Colon (tissue), 2 donors: Measurements from ENCODE around the gene FGFRL1.
"Not testable (repeated sequence)": the region's sequence is repeated elsewhere in the genome, so short reads cannot be mapped to it uniquely, and the experiment has no call there.

Experiments
- FAIRE-seq: peaks from 2 replicates; lab custom pipeline; 2012; peaks lifted over from hg19 to GRCh38; lab: Jason Lieb, UNC
- donor health status: control.
- donor health status: control.

Gene FGFRL1

DNA sequence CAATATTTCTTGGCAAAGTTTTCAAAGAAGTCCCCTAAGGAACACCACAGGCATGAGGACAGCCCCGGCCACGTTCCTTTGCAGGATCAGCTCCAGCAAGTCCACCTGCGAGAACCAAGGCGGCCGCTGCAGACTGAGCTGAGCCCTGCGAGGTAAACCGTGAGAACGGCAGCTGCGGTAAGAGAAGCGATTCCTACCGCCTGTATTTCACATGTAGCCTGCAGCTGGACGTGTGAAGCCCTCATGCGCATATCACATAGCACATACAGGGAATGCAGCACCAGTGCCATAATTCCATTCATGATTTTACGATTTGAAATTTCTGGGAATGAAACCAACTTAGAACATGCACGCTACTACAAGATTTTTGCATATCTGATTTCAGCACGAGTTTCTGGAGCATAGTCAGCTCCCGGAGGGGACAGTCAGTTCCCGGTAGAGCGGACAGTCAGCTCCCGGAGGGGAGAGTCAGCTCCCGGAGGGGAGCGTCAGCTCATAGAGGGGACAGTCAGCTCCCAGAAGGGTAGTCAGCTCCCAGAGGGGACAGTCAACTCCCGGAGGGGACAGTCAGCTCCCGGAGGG is 41.7 kb downstream of the FGFRL1 start:
- no peak for FAIRE-seq

DNA sequence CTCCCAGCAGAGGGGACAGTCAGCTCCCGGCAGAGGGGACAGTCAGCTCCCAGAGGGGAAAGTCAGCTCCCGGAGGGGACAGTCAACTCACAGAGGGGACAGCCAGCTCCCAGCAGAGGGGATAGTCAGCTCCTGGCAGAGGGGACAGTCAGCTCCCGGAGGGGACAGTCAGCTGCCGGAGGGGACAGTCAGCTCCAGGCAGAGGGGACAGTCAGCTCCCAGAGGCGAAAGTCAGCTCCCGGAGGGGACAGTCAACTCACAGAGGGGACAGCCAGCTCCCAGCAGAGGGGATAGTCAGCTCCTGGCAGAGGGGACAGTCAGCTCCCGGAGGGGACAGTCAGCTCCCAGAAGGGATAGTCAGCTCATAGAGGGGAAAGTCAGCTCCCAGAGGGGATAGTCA is 42.5 kb downstream of the FGFRL1 start:
- FAIRE-seq = not testable (repeated sequence)

DNA sequence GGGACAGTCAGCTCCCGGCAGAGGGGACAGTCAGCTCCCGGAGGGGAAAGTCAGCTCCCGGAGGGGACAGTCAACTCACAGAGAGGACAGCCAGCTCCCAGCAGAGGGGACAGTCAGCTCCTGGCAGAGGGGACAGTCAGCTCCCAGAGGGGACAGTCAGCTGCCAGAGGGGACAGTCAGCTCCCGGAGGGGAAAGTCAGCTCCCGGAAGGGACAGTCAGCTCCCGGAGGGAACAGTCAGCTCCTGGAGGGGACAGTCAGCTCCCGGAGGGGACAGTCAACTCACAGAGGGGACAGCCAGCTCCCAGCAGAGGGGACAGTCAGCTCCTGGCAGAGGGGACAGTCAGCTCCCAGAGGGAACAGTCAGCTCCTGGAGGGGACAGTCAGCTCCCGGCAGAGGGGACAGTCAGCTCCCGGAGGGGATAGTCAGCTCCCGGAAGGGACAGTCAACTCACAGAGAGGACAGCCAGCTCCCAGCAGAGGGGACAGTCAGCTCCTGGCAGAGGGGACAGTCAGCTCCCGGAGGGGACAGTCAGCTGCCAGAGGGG is 43.3 kb downstream of the FGFRL1 start:
- not testable (repeated sequence) for FAIRE-seq

DNA sequence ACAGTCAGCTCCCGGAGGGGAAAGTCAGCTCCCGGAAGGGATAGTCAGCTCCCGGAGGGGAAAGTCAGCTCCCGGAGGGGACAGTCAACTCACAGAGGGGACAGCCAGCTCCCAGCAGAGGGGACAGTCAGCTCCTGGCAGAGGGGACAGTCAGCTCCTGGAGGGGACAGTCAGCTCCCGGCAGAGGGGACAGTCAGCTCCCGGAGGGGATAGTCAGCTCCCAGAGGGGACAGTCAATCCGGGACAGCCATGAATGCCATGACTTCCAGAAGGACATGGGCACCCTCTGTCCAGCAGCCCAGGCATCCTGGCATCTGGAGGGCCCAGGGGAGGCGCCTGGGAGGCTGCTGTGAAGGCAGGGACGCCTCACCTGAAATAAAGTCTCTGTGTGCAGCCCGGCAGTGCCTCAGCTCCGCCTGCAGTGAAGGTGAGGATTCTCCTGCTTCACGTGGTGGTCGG is 43.8 kb downstream of the FGFRL1 start:
- not testable (repeated sequence) for FAIRE-seq

DNA sequence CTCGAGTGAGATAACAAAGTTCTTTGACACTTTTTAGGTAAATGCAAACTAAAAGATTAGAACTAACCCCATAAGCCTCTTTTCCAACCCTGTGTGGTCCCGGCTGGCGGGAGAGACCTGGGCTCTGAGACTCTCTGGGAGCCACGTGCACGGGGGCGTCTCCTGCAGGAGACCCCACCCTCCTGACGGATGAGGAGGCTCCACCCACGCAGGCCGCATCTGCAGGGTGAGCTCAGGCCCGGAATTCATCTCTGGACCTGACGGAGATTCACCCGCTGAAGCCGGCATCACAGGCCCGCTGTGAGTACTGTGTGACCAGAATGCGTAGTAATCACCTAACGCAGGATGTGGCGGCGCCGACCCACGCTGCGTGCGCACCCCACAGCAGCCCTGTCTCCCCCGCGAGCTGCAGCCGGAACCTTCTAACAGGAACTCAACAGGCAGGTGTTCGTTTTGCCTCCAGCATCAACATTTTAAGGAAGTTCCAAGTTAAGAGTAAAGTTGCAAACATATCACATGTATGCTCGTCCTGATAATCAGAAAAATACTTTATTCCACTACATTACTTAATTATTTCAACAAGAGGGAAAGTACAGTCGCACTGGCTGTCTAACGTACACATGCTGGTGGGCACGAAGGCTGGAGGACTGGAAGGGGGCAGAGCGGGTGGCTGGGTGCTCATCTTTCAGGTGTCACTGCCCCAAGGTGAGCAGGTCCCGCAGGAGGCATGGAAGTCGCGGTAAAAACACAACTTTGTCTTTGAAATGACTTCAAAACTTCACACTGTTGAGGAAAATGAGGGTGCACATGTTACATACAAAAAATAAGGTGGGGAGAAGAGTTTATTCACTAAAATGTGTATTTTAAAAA is 44.5 kb downstream of the FGFRL1 start:
- no peak for FAIRE-seq

DNA sequence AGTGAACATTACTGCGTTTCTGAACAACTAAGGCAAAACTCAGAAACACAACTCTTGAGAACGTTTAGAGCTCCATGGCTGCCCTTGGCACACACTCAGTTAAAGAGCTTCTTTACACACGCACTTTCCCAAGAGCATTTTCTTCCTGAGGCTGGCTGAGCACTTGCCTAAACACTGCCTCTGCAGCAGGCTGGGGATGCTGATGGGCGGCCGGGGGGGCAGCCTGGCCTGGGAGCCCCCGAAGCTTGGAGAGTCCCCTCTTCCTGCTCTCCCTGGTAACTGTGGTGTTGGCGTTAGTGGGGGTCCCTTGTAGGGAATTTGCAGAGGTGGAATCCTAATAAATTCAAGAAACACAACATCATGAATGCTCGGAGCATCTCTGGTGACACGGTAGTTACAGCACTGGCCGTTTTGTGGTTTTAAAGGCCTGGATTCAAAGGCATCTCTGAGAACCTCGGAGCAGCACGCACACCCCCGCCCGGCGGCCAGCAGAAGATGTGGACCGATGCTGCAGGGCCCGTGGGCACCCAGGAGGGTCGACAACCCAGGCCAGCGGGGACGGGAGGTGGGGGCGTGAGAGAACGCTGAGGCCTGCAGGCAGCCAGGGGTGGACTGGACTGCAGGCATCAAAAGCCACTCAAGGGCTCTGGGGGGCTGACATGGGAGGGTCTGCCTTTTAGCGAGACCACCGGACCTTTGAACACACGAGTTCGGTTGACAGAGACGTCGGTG is 45.4 kb downstream of the FGFRL1 start:
- FAIRE-seq = no peak

DNA sequence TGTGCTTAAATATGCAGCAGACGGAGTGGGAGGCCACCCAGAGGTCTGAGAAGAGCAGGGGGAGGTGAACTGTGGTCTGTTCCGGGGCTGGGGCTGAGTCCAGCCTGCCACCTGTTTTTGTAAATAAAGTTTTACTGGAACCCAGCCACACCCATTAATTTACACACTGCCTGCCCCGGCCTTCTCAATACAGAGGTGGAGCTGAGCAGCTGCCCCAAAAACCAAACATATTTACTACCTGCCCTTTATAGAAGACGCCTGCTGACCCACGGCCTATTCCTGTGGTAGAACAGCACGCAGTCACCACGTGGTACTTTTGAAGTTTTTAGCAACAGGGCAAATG is 45.9 kb downstream of the FGFRL1 start:
- FAIRE-seq = no peak

DNA sequence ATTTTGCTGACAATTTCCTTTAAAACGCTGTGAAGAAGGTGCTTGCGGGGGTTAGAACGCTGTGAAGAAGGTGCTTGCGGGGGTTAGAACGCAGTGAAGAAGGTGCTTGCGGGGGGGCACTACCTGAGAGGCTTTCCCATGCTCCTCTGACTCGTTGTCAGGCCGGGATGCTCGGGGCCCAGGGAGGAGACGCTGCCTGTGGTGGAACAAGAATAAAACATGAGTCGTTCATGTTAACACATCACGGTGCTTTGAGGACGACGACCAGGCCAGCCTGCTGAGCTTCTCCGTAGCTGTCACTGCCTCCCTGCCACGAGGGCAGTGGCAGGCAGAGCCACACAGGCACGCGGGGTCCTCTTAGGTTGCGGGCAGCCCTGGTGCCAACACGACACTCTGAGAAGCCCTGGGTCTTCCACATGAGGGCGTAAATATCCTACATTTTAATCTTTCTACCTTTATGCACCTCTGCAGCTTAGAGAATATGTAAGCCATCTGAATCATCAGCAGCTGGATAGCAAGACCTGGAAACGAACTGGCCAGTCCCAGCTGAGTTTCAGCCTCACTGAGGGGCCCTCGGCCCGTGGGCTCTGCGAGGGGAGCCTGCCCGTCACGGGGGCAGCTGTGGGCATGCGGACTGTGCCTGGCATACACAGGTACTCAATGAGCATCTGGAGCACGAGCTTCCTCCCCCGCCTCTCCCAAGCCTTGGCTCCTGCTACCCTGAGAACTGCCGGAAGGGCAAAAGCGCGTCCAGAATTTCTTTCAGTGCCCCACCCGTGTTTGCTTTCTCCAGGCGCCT is 47.0 kb downstream of the FGFRL1 start:
- FAIRE-seq = no peak

DNA sequence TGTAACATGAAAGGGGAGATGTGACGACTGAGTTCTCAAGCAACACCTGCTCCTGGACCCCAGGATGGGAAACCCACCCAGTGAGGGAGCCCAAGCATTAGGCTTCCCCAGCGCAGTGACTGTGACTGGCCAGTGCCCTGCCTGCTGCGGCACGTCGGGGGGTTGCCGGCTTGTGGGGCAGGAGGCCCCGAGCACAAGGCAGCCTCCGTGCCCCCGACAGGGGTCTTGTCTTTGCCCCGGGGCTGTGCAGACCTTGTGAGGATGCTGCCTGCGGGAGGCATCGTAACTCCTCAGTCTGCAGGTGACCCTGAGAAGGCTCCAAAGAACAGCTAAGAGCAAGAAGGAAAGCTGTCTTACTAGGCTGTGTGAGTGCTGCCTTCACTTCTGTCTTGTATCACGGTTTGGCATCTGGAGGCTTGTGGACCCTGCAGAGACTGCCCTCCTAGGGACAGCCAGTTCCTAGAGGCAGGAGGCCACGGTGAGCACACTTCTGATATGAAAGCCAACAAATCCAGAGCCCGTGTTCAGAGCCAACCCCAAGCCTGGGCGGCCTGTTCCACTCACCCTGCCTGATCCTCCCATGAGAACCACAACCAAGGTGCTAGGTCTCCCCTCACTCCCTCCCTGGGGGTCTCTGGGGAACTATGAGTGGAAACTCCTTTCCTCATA is 47.7 kb downstream of the FGFRL1 start:
- no peak for FAIRE-seq

DNA sequence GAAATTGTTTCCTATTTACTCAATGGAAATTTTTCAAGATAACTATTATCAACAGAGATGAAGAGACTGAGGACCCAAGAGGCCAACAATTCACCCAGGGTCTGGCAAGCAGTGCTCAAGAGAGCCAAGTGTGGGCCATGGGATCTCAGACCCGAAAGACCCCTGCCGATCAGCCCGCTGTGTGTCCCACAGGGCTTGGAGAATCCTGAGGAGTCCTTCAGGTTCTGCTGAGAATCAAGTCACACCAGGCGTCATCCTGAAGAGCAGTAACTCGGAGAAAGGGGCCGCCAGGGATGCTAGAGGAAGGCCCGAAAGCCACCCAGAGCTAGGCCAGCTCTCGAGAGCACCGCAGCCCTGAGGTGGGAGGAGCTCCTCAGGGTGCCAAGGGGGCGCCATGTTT is 48.7 kb downstream of the FGFRL1 start:
- no peak for FAIRE-seq

DNA sequence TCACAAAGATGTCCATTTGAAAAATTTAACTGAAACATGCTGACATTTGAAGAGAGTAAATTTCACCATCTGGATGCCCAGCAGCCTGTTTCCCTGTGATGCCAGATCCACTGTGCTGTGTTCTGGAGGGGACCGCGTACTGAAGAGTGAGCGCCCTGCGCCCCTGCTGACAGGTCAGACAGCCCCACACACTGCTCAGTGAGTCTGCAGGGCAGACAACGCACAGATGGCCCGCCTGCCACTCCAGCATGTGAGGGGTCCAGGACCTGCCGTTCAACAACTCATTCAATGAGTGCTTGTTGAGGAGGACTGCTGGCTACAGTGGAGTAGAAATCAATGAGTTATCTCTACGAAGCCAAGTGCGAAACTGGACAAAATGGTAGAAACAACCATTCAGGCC is 49.2 kb downstream of the FGFRL1 start:
- FAIRE-seq = no peak

DNA sequence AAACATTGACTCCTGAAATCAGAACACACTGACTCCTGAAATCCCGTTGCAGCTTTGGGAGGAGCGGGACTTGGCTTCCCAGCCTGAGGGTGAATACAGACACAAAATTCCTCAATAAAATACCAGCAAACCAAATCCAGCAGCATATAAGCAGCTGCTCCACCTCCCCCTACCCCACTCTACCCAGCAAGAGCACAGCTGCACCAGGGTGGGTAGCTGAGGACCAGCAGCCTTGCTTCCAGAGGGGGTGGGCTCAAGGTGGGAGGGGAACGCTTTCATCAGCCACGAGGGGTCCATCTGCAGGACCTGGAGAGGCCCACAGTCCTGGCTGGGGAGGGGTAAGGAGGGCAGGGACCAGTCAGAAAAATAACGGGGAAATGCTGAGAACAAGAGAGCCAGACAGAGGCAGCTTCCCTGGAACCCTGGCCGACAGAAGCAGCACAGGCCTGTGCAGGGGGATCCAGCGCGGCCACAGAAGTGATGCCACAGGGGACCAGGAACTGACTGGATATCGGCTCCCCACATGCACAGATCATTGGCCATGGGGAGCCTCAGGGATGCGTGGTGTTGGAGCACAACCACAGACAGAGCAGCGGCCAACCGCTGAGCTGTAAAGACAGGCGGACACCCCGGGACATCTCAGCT is 49.8 kb downstream of the FGFRL1 start:
- FAIRE-seq = no peak

DNA sequence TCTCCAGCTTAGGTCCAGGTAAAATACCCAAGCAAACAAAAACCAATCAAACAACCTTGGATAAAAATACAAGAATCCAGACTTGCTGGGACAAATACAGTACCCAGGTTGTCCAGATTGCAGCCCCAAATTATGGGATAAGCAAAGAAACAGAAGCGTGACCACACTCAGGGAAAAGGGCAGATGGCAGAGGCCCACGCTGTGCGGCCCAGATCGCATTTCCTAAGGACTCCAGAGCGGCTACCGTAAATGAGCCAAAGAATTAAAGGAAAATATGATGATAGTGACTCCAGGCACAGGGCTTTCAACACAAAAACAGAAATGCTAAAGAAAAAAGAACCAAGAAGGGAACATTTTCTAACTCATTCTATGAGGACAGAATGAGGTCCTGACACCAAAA is 50.3 kb downstream of the FGFRL1 start:
- FAIRE-seq = no peak

DNA sequence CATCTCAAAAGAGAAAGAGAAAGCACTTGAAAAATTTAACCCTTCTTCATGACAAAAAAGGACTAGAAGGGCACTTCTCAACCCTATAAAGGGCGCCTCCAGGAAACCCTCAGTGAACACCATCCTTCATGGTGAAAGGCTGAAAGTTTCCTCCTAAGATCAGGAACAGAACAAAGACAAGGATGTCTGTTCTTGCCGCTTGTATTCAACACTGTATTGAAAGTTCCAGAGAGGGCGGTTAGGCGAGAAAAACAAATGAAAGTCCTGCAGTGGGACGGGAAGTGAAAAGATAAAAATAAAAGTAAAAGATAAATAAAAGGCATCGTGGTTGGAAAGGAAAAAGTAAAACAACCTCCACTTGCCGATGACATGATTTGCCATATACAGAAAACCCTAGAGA is 51.0 kb downstream of the FGFRL1 start:
- no peak for FAIRE-seq

DNA sequence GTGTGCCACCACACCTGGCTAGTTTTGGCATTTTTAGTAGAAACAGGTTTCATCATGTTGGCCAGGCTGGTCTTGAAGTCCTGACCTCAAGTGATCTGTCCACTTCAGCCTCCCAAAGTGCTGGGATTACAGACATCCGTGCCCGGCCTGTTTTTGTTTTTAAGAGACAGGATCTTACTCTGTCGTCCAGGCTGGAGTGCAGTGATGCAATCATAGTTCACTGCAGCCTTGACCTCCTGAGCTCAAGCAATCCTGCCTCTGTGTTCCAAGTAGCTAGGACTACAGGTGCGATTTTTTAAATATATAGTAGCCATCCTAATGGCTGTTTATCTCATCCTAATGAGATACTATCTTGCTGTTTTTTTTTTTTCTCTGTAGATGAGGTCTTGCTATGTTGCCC is 54.3 kb downstream of the FGFRL1 start:
- FAIRE-seq = no peak

DNA sequence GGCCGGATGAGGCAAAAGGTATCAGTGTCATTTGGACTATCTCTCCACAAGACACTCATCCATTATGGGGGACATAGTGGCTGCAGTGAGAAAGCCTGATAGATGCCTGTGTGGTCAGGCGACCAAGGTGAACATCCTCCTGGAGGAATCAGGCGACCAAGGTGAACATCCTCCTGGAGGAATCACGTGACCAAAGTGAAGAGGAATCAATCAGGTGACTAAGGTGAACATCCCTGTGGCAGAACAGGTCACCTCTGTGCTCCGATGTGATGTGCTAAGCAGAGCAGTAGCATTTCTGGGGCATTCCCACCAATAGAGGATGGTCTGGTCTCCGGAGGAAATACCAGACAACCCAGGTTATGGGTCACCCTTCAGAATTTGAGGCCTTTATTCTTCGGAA is 58.0 kb downstream of the FGFRL1 start:
- FAIRE-seq = no peak

DNA sequence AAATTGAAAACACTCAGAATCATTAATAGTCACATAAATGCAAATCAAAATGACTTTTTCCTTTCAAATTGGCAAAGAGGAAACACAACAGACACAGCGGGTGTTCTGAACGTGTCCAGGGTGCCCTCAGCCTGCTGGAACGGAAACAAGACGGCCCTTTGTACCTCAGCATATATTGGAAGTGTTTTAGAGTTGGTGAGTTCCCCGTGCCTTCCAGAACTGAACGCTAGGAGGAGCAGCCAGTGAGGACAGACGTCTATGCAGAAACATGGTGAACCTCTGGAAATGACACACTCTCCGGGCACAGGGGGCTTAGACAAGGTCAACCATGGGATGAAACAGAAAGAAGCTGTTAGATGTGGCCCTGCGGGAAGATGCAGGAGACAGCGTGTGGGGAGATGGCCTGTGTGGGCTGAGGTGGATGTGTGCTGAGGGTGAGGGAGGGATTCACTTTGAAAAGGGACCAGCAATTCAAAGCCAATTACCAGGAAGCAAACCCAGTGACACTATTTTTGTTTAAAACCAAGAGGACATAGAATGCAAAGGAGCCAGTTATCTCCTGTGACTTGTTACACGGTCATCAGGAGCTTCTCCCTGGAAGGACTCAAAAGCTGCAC is 61.5 kb downstream of the FGFRL1 start:
- FAIRE-seq = no peak

DNA sequence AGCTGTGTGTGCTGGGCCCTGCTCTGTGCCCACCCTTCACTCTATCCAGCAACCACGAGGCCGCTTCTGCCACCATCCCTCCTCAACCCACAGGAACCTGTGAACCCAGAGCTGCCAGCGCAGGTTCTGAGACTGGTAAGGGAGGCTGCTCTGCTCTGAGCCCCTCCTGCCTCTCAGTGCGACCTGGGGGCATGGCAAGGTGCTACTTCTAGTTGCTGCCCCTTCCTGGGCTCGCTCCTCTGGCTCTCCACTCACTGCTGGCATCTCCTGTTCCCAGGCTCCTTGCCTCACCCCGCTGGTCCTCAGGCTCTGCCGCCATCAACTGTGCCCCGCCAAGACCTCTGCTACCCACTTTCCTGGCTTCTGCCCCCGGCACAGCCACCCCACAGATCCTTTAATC is 62.7 kb downstream of the FGFRL1 start:
- no peak for FAIRE-seq

DNA sequence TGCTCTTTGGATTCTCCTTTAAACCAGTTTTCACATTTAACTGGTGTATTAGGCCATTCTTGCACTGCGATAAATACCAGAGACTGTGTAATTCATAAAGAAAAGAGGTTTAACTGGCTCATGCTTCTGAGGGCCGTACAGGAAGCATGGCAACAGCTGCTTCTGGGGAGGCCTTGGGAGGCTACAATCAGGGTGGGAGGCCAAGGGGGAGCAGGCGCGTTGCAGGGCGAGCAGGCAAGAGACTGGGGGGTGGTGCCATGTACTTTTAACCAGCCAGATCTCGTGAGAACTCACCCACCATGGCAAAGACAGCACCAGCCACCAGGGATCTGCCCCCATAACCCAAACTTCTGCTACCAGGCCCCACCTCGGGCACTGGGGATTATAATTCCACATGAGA is 63.8 kb downstream of the FGFRL1 start:
- no peak for FAIRE-seq
